Neural progenitor cell (in vitro differentiated cells): ENCODE measurements around the gene NT5DC2.

Experiments
- EZH2phosphoT487 ChIP-seq: fragments of 200-600 bp; sonication (generic); IDR thresholded peaks from 2 replicates; pipeline ENCODE4 v1.6.1; 2017; ENCODE audit warnings: antibody characterized with exemption
- TF ChIP-seq, protein P1 (sequence below): fragments of 200-600 bp; sonication (generic); IDR thresholded peaks from 2 replicates; pipeline ENCODE4 v1.5.1; 2017; ENCODE audit warnings: antibody characterized with exemption, mild to moderate bottlenecking

DNA sequence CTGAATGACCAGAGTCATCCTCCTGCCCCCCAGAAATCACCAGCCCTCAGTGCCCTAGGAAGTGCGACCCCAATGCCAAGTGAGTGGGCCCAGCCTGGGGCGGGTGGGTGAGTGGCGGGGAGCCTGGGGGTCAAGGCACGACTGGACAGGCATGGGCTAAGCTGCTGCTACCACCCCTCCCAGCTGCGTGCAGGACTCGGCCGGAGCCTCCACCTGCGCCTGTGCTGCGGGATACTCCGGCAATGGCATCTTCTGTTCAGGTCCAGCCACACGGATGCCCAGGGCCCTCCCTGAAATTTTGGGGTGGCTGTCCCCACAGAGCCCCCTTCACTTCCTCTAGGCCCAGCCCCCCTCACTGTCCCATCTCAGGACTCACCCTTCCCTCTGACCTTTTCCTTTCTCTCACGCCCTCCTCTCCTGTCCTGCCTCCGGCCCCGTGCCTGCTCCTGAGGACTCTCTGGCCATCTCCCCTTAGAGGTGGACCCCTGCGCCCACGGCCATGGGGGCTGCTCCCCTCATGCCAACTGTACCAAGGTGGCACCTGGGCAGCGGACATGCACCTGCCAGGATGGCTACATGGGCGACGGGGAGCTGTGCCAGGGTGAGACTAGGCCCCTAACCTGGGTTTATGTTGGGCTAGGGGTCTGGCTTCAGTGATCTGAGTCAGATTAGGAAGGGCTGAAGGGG lies 17.0 kb downstream of the NT5DC2 start:
- TF ChIP-seq EZH2phosphoT487, result no peak
- TF ChIP-seq, protein P1, sequence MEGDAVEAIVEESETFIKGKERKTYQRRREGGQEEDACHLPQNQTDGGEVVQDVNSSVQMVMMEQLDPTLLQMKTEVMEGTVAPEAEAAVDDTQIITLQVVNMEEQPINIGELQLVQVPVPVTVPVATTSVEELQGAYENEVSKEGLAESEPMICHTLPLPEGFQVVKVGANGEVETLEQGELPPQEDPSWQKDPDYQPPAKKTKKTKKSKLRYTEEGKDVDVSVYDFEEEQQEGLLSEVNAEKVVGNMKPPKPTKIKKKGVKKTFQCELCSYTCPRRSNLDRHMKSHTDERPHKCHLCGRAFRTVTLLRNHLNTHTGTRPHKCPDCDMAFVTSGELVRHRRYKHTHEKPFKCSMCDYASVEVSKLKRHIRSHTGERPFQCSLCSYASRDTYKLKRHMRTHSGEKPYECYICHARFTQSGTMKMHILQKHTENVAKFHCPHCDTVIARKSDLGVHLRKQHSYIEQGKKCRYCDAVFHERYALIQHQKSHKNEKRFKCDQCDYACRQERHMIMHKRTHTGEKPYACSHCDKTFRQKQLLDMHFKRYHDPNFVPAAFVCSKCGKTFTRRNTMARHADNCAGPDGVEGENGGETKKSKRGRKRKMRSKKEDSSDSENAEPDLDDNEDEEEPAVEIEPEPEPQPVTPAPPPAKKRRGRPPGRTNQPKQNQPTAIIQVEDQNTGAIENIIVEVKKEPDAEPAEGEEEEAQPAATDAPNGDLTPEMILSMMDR, result no peak
